Mesenchymal stem cell (in vitro differentiated cells and primary cell): ENCODE results near the gene GRM1. TPM values are rescaled to one million over a fixed set of nuclear protein-coding genes. Genes with fewer than 3 reads are reported as not detected.

Source experiments
- DNase-seq: peaks from one replicate; pipeline ENCODE4 v3.0.0-alpha.2; 2013
- H2AFZ ChIP-seq: one replicate; pipeline ENCODE4 v1.6.1; 2013; ENCODE audit warnings: low read depth, mild to moderate bottlenecking, control low read depth, inconsistent platforms, low read length, moderate library complexity
- H2AK5ac ChIP-seq: 2 replicates; pipeline ENCODE4 v1.6.1; 2013; ENCODE audit warnings: low read length, moderate library complexity, mild to moderate bottlenecking, inconsistent platforms; ENCODE audit not compliant: severe bottlenecking
- H2BK120ac ChIP-seq: one replicate; pipeline ENCODE4 v1.6.1; 2013; ENCODE audit warnings: low read depth, mild to moderate bottlenecking, inconsistent platforms, low read length, moderate library complexity
- H2BK12ac ChIP-seq, 2 experiments: one replicate each; pipeline ENCODE4 v1.6.1; 2013; ENCODE audit warnings: inconsistent platforms in 2 of 2, low read length in 2 of 2, mild to moderate bottlenecking in 2 of 2, moderate library complexity in 2 of 2, control low read depth in 1 of 2
- H2BK15ac ChIP-seq: one replicate; pipeline ENCODE4 v1.6.1; 2013; ENCODE audit warnings: mild to moderate bottlenecking, low read depth, inconsistent platforms; ENCODE audit not compliant: poor library complexity, severe bottlenecking
- H2BK5ac ChIP-seq: 2 replicates; pipeline ENCODE4 v1.6.1; 2013; ENCODE audit warnings: low read depth, mild to moderate bottlenecking, low read length, control low read depth, inconsistent platforms; ENCODE audit not compliant: poor library complexity, severe bottlenecking
- H3K14ac ChIP-seq, 2 experiments: one replicate each; pipeline ENCODE4 v1.6.1; 2013; ENCODE audit warnings: inconsistent platforms in 2 of 2, low read length in 2 of 2, control low read depth in 1 of 2, mild to moderate bottlenecking in 1 of 2, moderate library complexity in 1 of 2
- H3K18ac ChIP-seq, 2 experiments: one replicate each; pipeline ENCODE4 v1.6.1; 2013; ENCODE audit warnings: inconsistent platforms in 2 of 2, low read length in 2 of 2, control low read depth in 1 of 2, low read depth in 1 of 2, mild to moderate bottlenecking in 1 of 2
- H3K23ac ChIP-seq, 2 experiments: one replicate each; pipeline ENCODE4 v1.6.1; 2013; ENCODE audit warnings: inconsistent platforms in 2 of 2, low read length in 2 of 2, mild to moderate bottlenecking in 2 of 2, moderate library complexity in 2 of 2, control low read depth in 1 of 2
- H3K27ac ChIP-seq: 2 replicates; pipeline ENCODE4 v1.5.1; 2013; ENCODE audit warnings: mild to moderate bottlenecking, moderate library complexity, low read length, control low read depth, inconsistent platforms; ENCODE audit not compliant: poor library complexity, severe bottlenecking
- H3K27me3 ChIP-seq, 2 experiments: 2 replicates each; pipeline versions ENCODE4 v1.6.1 to v1.7.0; 2013; ENCODE audit warnings: low read length in 2 of 2, mild to moderate bottlenecking in 2 of 2, moderate library complexity in 2 of 2, control low read depth in 1 of 2, inconsistent platforms in 1 of 2; ENCODE audit not compliant: control insufficient read depth in 1 of 2, insufficient read depth in 1 of 2
- H3K36me3 ChIP-seq, 2 experiments: 2 replicates each; pipeline versions ENCODE4 v1.6.1 to v1.7.0; 2013; ENCODE audit warnings: low read length in 2 of 2, control low read depth in 1 of 2, inconsistent platforms in 1 of 2, low read depth in 1 of 2, mild to moderate bottlenecking in 1 of 2; ENCODE audit not compliant: insufficient read depth in 2 of 2, control insufficient read depth in 1 of 2
- H3K4ac ChIP-seq, 2 experiments: one replicate each; pipeline ENCODE4 v1.6.1; 2013; ENCODE audit warnings: inconsistent platforms in 2 of 2, low read length in 2 of 2, mild to moderate bottlenecking in 2 of 2, moderate library complexity in 2 of 2, control low read depth in 1 of 2, low read depth in 1 of 2
- H3K4me1 ChIP-seq: 2 replicates; pipeline ENCODE4 v1.6.1; 2013; ENCODE audit warnings: low read depth, low read length, control low read depth; ENCODE audit not compliant: control insufficient read depth, insufficient read depth
- H3K4me2 ChIP-seq: 2 replicates; pipeline ENCODE4 v1.6.1; 2013; ENCODE audit warnings: low read length, mild to moderate bottlenecking, inconsistent platforms; ENCODE audit not compliant: poor library complexity, severe bottlenecking
- H3K4me3 ChIP-seq, 2 experiments: 2 replicates each; pipeline versions ENCODE4 v1.5.1 to v1.7.0; 2013; ENCODE audit warnings: low read length in 2 of 2, mild to moderate bottlenecking in 2 of 2, control low read depth in 1 of 2, low read depth in 1 of 2; ENCODE audit not compliant: insufficient read depth in 1 of 2
- H3K79me1 ChIP-seq: replicated peaks from 2 replicates; pipeline ENCODE4 v1.6.1; 2013; ENCODE audit warnings: mild to moderate bottlenecking, control low read depth, low read length, inconsistent platforms; ENCODE audit not compliant: poor library complexity, severe bottlenecking
- H3K9ac ChIP-seq: 2 replicates; pipeline ENCODE4 v1.7.0; 2013; ENCODE audit warnings: mild to moderate bottlenecking, low read length, moderate library complexity
- H3K9me3 ChIP-seq: 2 replicates; pipeline ENCODE4 v1.7.0; 2013; ENCODE audit warnings: mild to moderate bottlenecking, low read length; ENCODE audit not compliant: control insufficient read depth
- H4K8ac ChIP-seq: one replicate; pipeline ENCODE4 v1.6.1; 2013; ENCODE audit warnings: inconsistent platforms, mild to moderate bottlenecking, low read length, moderate library complexity
- H4K91ac ChIP-seq: one replicate; pipeline ENCODE4 v1.6.1; 2013; ENCODE audit warnings: mild to moderate bottlenecking, low read length, inconsistent platforms
- WGBS: methylation state at CpG from one replicate; pipeline ENCODE4 v1.1.7; 2013; ENCODE audit warnings: mixed read lengths; 5-methylcytosine and 5-hydroxymethylcytosine counted together
- polyA plus RNA-seq, 2 experiments: library from polyadenylated mRNA; stranded (reverse); fragments of 200-250 nt; gene quantifications; one replicate each; pipeline ENCODE4 v1.2.3, GENCODE V29; 2013

The GRM1 gene
- 0.03 TPM for polyA plus RNA-seq (2013, experiment 1 of 2)
- polyA plus RNA-seq (2013, experiment 2 of 2), result 0.04 TPM

- Histone ChIP-seq H3K27ac (no peak within 1 kb of the TSS), H2BK5ac (no peak within 1 kb of the TSS), H3K9ac (no peak within 1 kb of the TSS), H2BK15ac (no peak within 1 kb of the TSS), H2BK120ac (no peak within 1 kb of the TSS), H3K4me1 (peaks cover 4% of the 10 kb centered on the region), H3K9me3 (peaks cover 7% of the 10 kb centered on the region), H2AFZ (no peak within 1 kb of the TSS), H3K4ac (no peak within 1 kb of the TSS), H3K4me2 (peak within 1 kb of the TSS; percentile 70), H4K8ac (no peak within 1 kb of the TSS), H3K79me1 (no peaks in the 10 kb centered on the region), H2BK12ac (no peak within 1 kb of the TSS), H3K36me3 (no peaks in the 10 kb centered on the region), H3K18ac (no peak within 1 kb of the TSS), H3K27me3 (peaks cover 15 to 36% of the 10 kb centered on the region in 2 experiments), H3K14ac (no peak within 1 kb of the TSS), H2AK5ac (no peak within 1 kb of the TSS), H3K23ac (no peak within 1 kb of the TSS), H4K91ac (no peak within 1 kb of the TSS), H3K4me3 (peak within 1 kb of the TSS in 1 of 2 experiments; percentile 69)
- 88% methylated on average over 39 of the region's 39 CpGs for WGBS
- DNase-seq, result no peak
Observed at GRCh38 chr6:146028851-146029572, at the start of gene GRM1. TSS of gene GRM1 (plus strand) at chr6:146029062. CDS start at chr6:146029518, 456 bp downstream.

- Histone ChIP-seq H4K8ac (no peak overlapping the region), H2BK5ac (no peak overlapping the region), H2BK15ac (no peak overlapping the region), H2BK12ac (no peak overlapping the region), H3K27ac (no peak overlapping the region), H3K4me2 (no peak overlapping the region), H3K27me3 (no peaks in the 10 kb centered on the region), H3K9ac (no peak overlapping the region), H3K4me1 (no peaks in the 10 kb centered on the region), H3K79me1 (no peaks in the 10 kb centered on the region), H3K23ac (no peak overlapping the region), H3K14ac (no peak overlapping the region), H4K91ac (no peak overlapping the region), H2BK120ac (no peak overlapping the region), H3K36me3 (no peaks in the 10 kb centered on the region), H2AK5ac (no peak overlapping the region), H3K9me3 (peaks cover 22% of the 10 kb centered on the region), H2AFZ (no peak overlapping the region), H3K4ac (no peak overlapping the region), H3K18ac (no peak overlapping the region), H3K4me3 (no peak overlapping the region)
- no peak for DNase-seq
- 80% methylated on average over 1 of the region's 1 CpG for WGBS
Observed at GRCh38 chr6:146009338-146009737, 19.5 kb upstream of the GRM1 start.

- Histone ChIP-seq H3K9me3 (peaks cover 13% of the 10 kb centered on the region), H3K9ac (no peak overlapping the region), H3K18ac (no peak overlapping the region), H2AK5ac (no peak overlapping the region), H2BK5ac (no peak overlapping the region), H2BK15ac (no peak overlapping the region), H4K8ac (no peak overlapping the region), H3K36me3 (no peaks in the 10 kb centered on the region), H3K4me1 (no peaks in the 10 kb centered on the region), H3K27ac (no peak overlapping the region), H3K14ac (no peak overlapping the region), H4K91ac (no peak overlapping the region), H3K27me3 (no peaks in the 10 kb centered on the region), H3K4me3 (no peak overlapping the region), H3K79me1 (no peaks in the 10 kb centered on the region), H3K4me2 (no peak overlapping the region), H2BK12ac (no peak overlapping the region), H3K4ac (no peak overlapping the region), H3K23ac (no peak overlapping the region), H2AFZ (no peak overlapping the region), H2BK120ac (no peak overlapping the region)
- no peak for DNase-seq
Observed at GRCh38 chr6:146014233-146014632, 14.6 kb upstream of the GRM1 start.

GRCh38 chr6:146017672-146018071 lies 11.2 kb upstream of the GRM1 start:
- no peak overlapping the region for H3K4me3 ChIP-seq
- H2BK120ac ChIP-seq, result no peak overlapping the region
- no peak overlapping the region for H2BK12ac ChIP-seq
- no peak overlapping the region for H4K8ac ChIP-seq
- no peaks in the 10 kb centered on the region for H3K27me3 ChIP-seq
- H3K9me3 ChIP-seq, result no peaks in the 10 kb centered on the region
- no peak overlapping the region for H3K4ac ChIP-seq
- no peak overlapping the region for H3K4me2 ChIP-seq
- no peak overlapping the region for H2AK5ac ChIP-seq
- no peak overlapping the region for H3K14ac ChIP-seq
- no peak overlapping the region for H2AFZ ChIP-seq
- H3K9ac ChIP-seq, result no peak overlapping the region
- no peak overlapping the region for H3K23ac ChIP-seq
- H3K79me1 ChIP-seq, result no peaks in the 10 kb centered on the region
- no peak overlapping the region for H3K18ac ChIP-seq
- H2BK5ac ChIP-seq, result no peak overlapping the region
- no peak overlapping the region for H3K27ac ChIP-seq
- H3K4me1 ChIP-seq, result no peaks in the 10 kb centered on the region
- no peak overlapping the region for H4K91ac ChIP-seq
- no peak overlapping the region for H2BK15ac ChIP-seq
- no peaks in the 10 kb centered on the region for H3K36me3 ChIP-seq
- no peak for DNase-seq
